Mesendoderm (in vitro differentiated cells): ENCODE results near the gene PATL1.
"Not testable (repeated sequence)": the region's sequence is repeated elsewhere in the genome, so short reads cannot be mapped to it uniquely, and the experiment has no call there.

Experiments
- DNase-seq: peaks from one replicate; pipeline ENCODE4 v3.0.0; 2013
- H2AK5ac ChIP-seq: 2 replicates; pipeline ENCODE4 v1.6.1; 2013; ENCODE audit warnings: low read length, inconsistent platforms
- H2BK120ac ChIP-seq: 2 replicates; pipeline ENCODE4 v1.6.1; 2013; ENCODE audit warnings: low read depth, mild to moderate bottlenecking, low read length, moderate library complexity, mixed read lengths
- H2BK15ac ChIP-seq: replicated peaks from 2 replicates; pipeline ENCODE4 v1.6.1; 2013; ENCODE audit warnings: low read depth, mild to moderate bottlenecking, moderate library complexity
- H2BK5ac ChIP-seq: 2 replicates; pipeline ENCODE4 v1.6.1; 2013; ENCODE audit warnings: low read length, inconsistent platforms
- H3K18ac ChIP-seq: 2 replicates; pipeline ENCODE4 v1.6.1; 2013; ENCODE audit warnings: mild to moderate bottlenecking, low read length, mixed read lengths
- H3K23ac ChIP-seq: one replicate; pipeline ENCODE4 v1.6.1; 2013; ENCODE audit warnings: low read length
- H3K27ac ChIP-seq: 2 replicates; pipeline ENCODE4 v1.5.1; 2013; ENCODE audit warnings: low read depth, mild to moderate bottlenecking, inconsistent platforms, low read length, moderate library complexity
- H3K27me3 ChIP-seq: 2 replicates; pipeline ENCODE4 v1.6.1; 2013; ENCODE audit warnings: low read length, control low read depth, mild to moderate bottlenecking, inconsistent platforms; ENCODE audit not compliant: insufficient read depth, poor library complexity
- H3K36me3 ChIP-seq: 2 replicates; pipeline ENCODE4 v1.6.1; 2013; ENCODE audit warnings: low read length, inconsistent platforms; ENCODE audit not compliant: control insufficient read depth, insufficient read depth
- H3K4ac ChIP-seq: one replicate; pipeline ENCODE4 v1.6.1; 2013; ENCODE audit warnings: low read depth, mild to moderate bottlenecking, low read length, moderate library complexity
- H3K4me1 ChIP-seq: 2 replicates; pipeline ENCODE4 v1.6.1; 2013; ENCODE audit warnings: low read depth, low read length, inconsistent platforms; ENCODE audit not compliant: control insufficient read depth
- H3K4me2 ChIP-seq: 2 replicates; pipeline ENCODE4 v1.6.1; 2013; ENCODE audit warnings: low read length
- H3K4me3 ChIP-seq: 2 replicates; pipeline ENCODE4 v1.5.1; 2013; ENCODE audit warnings: mild to moderate bottlenecking, low read length
- H3K56ac ChIP-seq: one replicate; pipeline ENCODE4 v1.6.1; 2013; ENCODE audit warnings: low read length
- H3K79me1 ChIP-seq: 2 replicates; pipeline ENCODE4 v1.6.1; 2013; ENCODE audit warnings: low read length, inconsistent platforms
- H3K79me2 ChIP-seq: 2 replicates; pipeline ENCODE4 v1.6.1; 2013; ENCODE audit warnings: mild to moderate bottlenecking, low read length; ENCODE audit not compliant: control insufficient read depth, insufficient read depth
- H3K9ac ChIP-seq: 2 replicates; pipeline ENCODE4 v1.6.1; 2013; ENCODE audit warnings: low read length, inconsistent platforms
- H4K5ac ChIP-seq: one replicate; pipeline ENCODE4 v1.6.1; 2013; ENCODE audit warnings: low read length
- H4K8ac ChIP-seq: one replicate; pipeline ENCODE4 v1.6.1; 2013; ENCODE audit warnings: low read depth, mild to moderate bottlenecking, control low read depth, low read length, moderate library complexity
- WGBS: extraction: QIAGEN DNeasy Blood & Tissue Kit; methylation state at CpG from one replicate; pipeline ENCODE4 v1.1.7; 2013; ENCODE audit warnings: low lambda C conversion rate, missing lambda C conversion rate; ENCODE audit not compliant: insufficient coverage; ENCODE audit errors: extremely low coverage; 5-methylcytosine and 5-hydroxymethylcytosine counted together

The PATL1 gene

DNA sequence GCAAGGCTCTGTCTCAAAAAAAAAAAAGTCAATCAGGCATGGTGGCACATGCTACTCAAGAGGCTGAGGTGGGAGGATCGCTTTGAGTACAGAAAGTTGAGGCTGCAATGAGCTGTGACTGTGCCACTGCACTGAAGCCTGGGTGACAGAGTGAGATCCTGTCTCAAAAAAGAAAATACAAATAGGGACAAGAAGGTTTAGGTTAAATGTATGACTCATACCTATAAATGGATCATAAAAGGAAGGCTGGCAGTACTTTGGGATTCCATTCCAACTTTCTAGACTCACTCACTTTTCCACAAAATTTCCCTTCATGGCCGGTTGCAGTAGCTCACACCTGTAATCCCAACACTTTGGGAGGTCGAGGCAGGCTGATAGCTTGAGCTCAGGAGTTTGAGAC is 27.7 kb downstream of the PATL1 start:
- H3K27ac ChIP-seq: no peak overlapping the region
- no peaks in the 10 kb centered on the region for H3K27me3 ChIP-seq
- peaks cover 10% of the 10 kb centered on the region for H3K36me3 ChIP-seq
- H2BK15ac ChIP-seq: no peak overlapping the region
- H3K4me1 ChIP-seq: no peaks in the 10 kb centered on the region
- no peak overlapping the region for H3K23ac ChIP-seq
- no peak overlapping the region for H3K18ac ChIP-seq
- H2BK120ac ChIP-seq: no peak overlapping the region
- DNase-seq: no peak
- H3K4ac ChIP-seq: no peak overlapping the region
- no peaks in the 10 kb centered on the region for H3K79me1 ChIP-seq
- no peak overlapping the region for H2BK5ac ChIP-seq
- H3K4me3 ChIP-seq: no peak overlapping the region
- H2AK5ac ChIP-seq: no peak overlapping the region
- H3K9ac ChIP-seq: no peak overlapping the region
- no peaks in the 10 kb centered on the region for H3K79me2 ChIP-seq
- no CpG with 5 or more reads among the region's 3 CpGs for WGBS
- no peak overlapping the region for H4K8ac ChIP-seq
- no peak overlapping the region for H3K56ac ChIP-seq
- H3K4me2 ChIP-seq: no peak overlapping the region
- no peak overlapping the region for H4K5ac ChIP-seq

DNA sequence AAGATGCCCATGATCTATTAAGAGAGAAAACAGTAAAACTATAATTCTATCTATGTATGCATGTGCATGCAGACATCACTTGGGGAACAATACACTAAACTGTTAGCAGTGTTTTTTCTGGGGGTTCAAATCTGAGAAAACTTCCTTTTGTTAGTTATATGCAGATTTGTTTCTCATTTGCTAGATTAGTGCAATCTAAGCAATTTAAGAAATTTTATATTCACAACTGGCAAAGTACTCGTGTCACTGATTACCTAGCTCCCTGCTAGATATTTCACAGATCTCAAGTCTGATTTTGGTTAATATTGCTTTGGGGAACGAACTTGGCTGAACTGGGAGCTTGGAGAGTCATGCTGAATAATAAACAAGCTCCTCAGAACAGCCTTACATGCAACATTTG is 38.3 kb downstream of the PATL1 start:
- Histone ChIP-seq H3K4me2 (no peak overlapping the region), H3K79me1 (no peaks in the 10 kb centered on the region), H3K36me3 (no peaks in the 10 kb centered on the region), H3K56ac (no peak overlapping the region), H3K27me3 (no peaks in the 10 kb centered on the region), H3K27ac (no peak overlapping the region), H2BK15ac (no peak overlapping the region), H2BK5ac (no peak overlapping the region), H3K9ac (no peak overlapping the region), H3K4ac (no peak overlapping the region), H3K23ac (no peak overlapping the region), H4K5ac (no peak overlapping the region), H2AK5ac (no peak overlapping the region), H4K8ac (no peak overlapping the region), H3K18ac (no peak overlapping the region), H3K4me3 (no peak overlapping the region), H2BK120ac (no peak overlapping the region), H3K79me2 (no peaks in the 10 kb centered on the region), H3K4me1 (no peaks in the 10 kb centered on the region)
- no peak for DNase-seq
- no CpG with 5 or more reads among the region's 2 CpGs for WGBS

DNA sequence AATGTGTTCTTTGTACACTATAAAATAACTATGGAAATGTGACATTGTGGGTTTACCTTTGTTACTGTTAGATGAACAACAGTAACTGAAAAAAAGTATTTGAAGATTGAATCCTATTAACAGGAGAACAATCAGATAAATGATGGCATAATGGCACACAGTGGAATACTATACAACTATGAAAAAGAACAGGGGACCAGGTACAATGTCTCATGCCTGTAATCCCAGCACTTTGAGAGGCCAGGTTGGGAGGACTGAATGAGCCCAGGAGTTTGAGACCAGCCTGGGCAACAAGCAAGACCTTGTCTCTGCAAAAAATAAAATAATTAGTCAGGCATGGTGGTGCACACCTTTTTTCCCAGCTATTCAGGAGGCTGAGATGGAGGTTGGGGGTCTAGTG is 38.8 kb downstream of the PATL1 start:
- H2BK15ac ChIP-seq: no peak overlapping the region
- H3K36me3 ChIP-seq: no peaks in the 10 kb centered on the region
- H3K4ac ChIP-seq: no peak overlapping the region
- DNase-seq: no peak
- no peaks in the 10 kb centered on the region for H3K4me1 ChIP-seq
- no peak overlapping the region for H4K5ac ChIP-seq
- no peak overlapping the region for H2AK5ac ChIP-seq
- H3K18ac ChIP-seq: no peak overlapping the region
- H3K4me2 ChIP-seq: no peak overlapping the region
- H3K27ac ChIP-seq: no peak overlapping the region
- no peak overlapping the region for H3K4me3 ChIP-seq
- H2BK120ac ChIP-seq: no peak overlapping the region
- no peaks in the 10 kb centered on the region for H3K79me1 ChIP-seq
- no peak overlapping the region for H3K23ac ChIP-seq
- H3K27me3 ChIP-seq: no peaks in the 10 kb centered on the region
- H3K56ac ChIP-seq: no peak overlapping the region
- no peak overlapping the region for H4K8ac ChIP-seq
- no peak overlapping the region for H2BK5ac ChIP-seq
- no peak overlapping the region for H3K9ac ChIP-seq
- H3K79me2 ChIP-seq: no peaks in the 10 kb centered on the region

DNA sequence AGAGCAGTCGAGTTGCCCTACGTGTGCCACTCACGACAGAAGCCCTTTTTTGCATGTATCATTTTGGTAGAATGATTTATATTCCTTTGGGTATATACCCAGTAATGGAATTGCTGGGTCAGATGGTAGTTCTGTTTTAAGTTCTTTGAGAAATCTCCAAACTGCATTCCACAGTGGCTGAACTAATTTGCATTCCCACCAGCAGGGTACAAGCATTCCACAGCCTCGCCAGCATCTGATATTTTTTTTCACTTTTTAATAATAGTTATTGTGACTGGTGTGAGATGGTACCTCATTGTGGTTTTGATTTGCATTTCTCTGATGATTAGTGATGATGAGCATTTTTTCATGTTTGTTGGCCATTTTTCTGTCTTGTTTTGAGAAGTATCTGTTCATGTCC is 41.9 kb downstream of the PATL1 start:
- DNase-seq: peak; percentile 13
- H3K36me3 ChIP-seq, H3K56ac ChIP-seq, H3K79me1 ChIP-seq, H2AK5ac ChIP-seq, H2BK120ac ChIP-seq, H3K4me1 ChIP-seq, H2BK5ac ChIP-seq, H3K4ac ChIP-seq, H3K23ac ChIP-seq, H3K79me2 ChIP-seq, H3K9ac ChIP-seq, H3K27ac ChIP-seq, H3K18ac ChIP-seq, H4K5ac ChIP-seq, H3K27me3 ChIP-seq, H3K4me2 ChIP-seq, H4K8ac ChIP-seq, H3K4me3 ChIP-seq, H2BK15ac ChIP-seq: not testable (repeated sequence)
- no CpG with 5 or more reads among the region's 4 CpGs for WGBS

DNA sequence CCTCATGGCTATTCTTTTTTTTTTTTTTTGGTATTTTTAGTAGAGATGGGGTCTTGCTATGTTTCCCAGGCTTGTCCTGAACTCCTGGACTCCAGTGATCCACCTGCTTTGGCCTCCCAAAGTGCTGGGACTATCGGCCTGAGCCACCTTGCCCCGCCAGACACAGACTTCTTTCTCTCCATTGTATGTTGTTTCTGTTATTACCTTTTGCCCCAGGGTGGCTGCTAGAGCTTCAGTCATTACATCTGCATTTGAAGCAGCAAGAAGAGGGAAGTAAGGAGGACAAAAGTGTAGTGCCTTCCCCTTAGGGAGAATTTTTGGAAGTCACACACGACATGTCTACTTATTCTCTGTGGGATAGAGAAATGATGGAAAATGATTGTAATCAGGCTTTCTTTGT is 43.1 kb downstream of the PATL1 start:
- Histone ChIP-seq H2BK5ac (no peak overlapping the region), H3K18ac (no peak overlapping the region)
- DNase-seq: peak; percentile 61

DNA sequence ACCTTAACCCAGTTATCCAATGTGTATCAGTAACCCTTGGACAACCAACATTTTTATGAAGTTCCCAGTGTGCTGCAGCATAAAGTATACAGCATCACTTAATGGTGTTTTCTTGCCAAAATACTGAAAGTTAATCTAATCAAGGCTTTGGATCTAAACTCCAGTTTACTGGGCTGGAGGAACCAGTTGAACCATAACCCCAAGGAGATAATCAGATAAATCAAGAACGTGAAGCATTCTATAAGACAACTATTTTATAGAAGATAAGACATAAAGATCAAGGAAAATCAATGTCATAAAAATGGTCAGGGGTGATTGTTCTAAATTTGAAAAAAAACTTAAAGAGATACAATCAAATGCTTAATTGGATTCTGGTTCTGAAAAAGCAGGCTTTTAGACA is 51.0 kb downstream of the PATL1 start:
- peaks cover 2% of the 10 kb centered on the region for H3K79me1 ChIP-seq
- no peak overlapping the region for H3K27ac ChIP-seq
- no peak overlapping the region for H2BK15ac ChIP-seq
- H2BK120ac ChIP-seq: no peak overlapping the region
- WGBS: no CpG with 5 or more reads among the region's 1 CpG
- no peak overlapping the region for H3K18ac ChIP-seq
- H3K56ac ChIP-seq: no peak overlapping the region
- peaks cover 19% of the 10 kb centered on the region for H3K79me2 ChIP-seq
- H3K27me3 ChIP-seq: no peaks in the 10 kb centered on the region
- H3K4me1 ChIP-seq: peaks cover 6% of the 10 kb centered on the region
- no peak overlapping the region for H4K8ac ChIP-seq
- DNase-seq: no peak
- H2AK5ac ChIP-seq: no peak overlapping the region
- no peak overlapping the region for H4K5ac ChIP-seq
- H3K4me3 ChIP-seq: no peak overlapping the region
- no peak overlapping the region for H3K9ac ChIP-seq
- no peak overlapping the region for H3K23ac ChIP-seq
- no peaks in the 10 kb centered on the region for H3K36me3 ChIP-seq
- no peak overlapping the region for H2BK5ac ChIP-seq
- no peak overlapping the region for H3K4me2 ChIP-seq
- H3K4ac ChIP-seq: no peak overlapping the region

More for the DNA sequence above, 43.1 kb downstream of the PATL1 start:
- Histone ChIP-seq H2BK120ac (no peak overlapping the region), H4K5ac (no peak overlapping the region), H2BK15ac (no peak overlapping the region), H4K8ac (no peak overlapping the region), H3K27ac (no peak overlapping the region), H3K4me2 (no peak overlapping the region), H3K36me3 (no peaks in the 10 kb centered on the region), H3K9ac (no peak overlapping the region), H3K79me2 (no peaks in the 10 kb centered on the region), H3K23ac (no peak overlapping the region), H3K27me3 (no peaks in the 10 kb centered on the region), H3K4me3 (no peak overlapping the region), H2AK5ac (no peak overlapping the region), H3K79me1 (no peaks in the 10 kb centered on the region), H3K4me1 (no peaks in the 10 kb centered on the region), H3K56ac (no peak overlapping the region), H3K4ac (no peak overlapping the region)
- no CpG with 5 or more reads among the region's 3 CpGs for WGBS
